PC-9 (cell line): ENCODE data around the gene NUPR2.

Experiments
- CTCF ChIP-seq: fragments of 200-600 bp; sonication (generic); conservative IDR thresholded peaks from 2 replicates; pipeline ENCODE4 v1.6.1; 2017; ENCODE audit warnings: mixed run types, antibody characterized with exemption, mild to moderate bottlenecking, moderate library complexity
- EZH2 ChIP-seq: fragments of 200-600 bp; sonication (generic); IDR thresholded peaks from 2 replicates; pipeline ENCODE4 v1.8.0; 2017; ENCODE audit warnings: antibody characterized with exemption, low read depth

GRCh38 chr7:56078196-56078595 is 38.0 kb downstream of the NUPR2 start:
- no peak for TF ChIP-seq CTCF
- TF ChIP-seq EZH2: no peak
